Muscle layer of colon (tissue), 2 donors: ENCODE results near the gene KANK4.
"Not testable (repeated sequence)": the region's sequence is repeated elsewhere in the genome, so short reads cannot be mapped to it uniquely, and the experiment has no call there.

Source experiments
- H3K27ac ChIP-seq: one replicate; pipeline ENCODE4 v1.7.0; 2013; ENCODE audit warnings: low read depth, mild to moderate bottlenecking, low read length, moderate library complexity
- H3K27me3 ChIP-seq, 2 donors: one replicate each; pipeline ENCODE4 v1.7.0; 2013; ENCODE audit warnings: low read length in 2 of 2, mild to moderate bottlenecking in 2 of 2; ENCODE audit not compliant: insufficient read depth in 2 of 2, control insufficient read depth in 1 of 2
- H3K36me3 ChIP-seq: one replicate; pipeline ENCODE4 v1.7.0; 2013; ENCODE audit warnings: mild to moderate bottlenecking, low read length; ENCODE audit not compliant: insufficient read depth
- H3K4me1 ChIP-seq: one replicate; pipeline ENCODE4 v1.7.0; 2013; ENCODE audit warnings: mild to moderate bottlenecking, low read length; ENCODE audit not compliant: insufficient read depth
- H3K4me3 ChIP-seq, 2 donors: one replicate each; pipeline ENCODE4 v1.7.0; 2013; ENCODE audit warnings: low read length in 2 of 2, low read depth in 1 of 2, mild to moderate bottlenecking in 1 of 2, moderate library complexity in 1 of 2
- H3K9ac ChIP-seq: one replicate; pipeline ENCODE4 v1.7.0; 2013; ENCODE audit warnings: low read length
- H3K9me3 ChIP-seq: one replicate; pipeline ENCODE4 v1.7.0; 2013; ENCODE audit warnings: mild to moderate bottlenecking, low read length
- donor health status: abdominal sarcoma.
- donor health status: Adenocarcinoma of cecum.

KANK4 gene

GRCh38 chr1:62241371-62242131, 77.7 kb downstream of the KANK4 start:
- Histone ChIP-seq H3K27ac (no peak overlapping the region), H3K4me1 (peaks cover 9% of the 10 kb centered on the region), H3K9me3 (no peaks in the 10 kb centered on the region), H3K9ac (no peak overlapping the region), H3K36me3 (no peaks in the 10 kb centered on the region), H3K4me3 (no peak overlapping the region), H3K27me3 (no peaks in the 10 kb centered on the region)

GRCh38 chr1:62240651-62241370, 78.4 kb downstream of the KANK4 start:
- H3K9me3 ChIP-seq, result no peaks in the 10 kb centered on the region
- H3K27me3 ChIP-seq, result no peaks in the 10 kb centered on the region
- no peak overlapping the region for H3K4me3 ChIP-seq
- no peak overlapping the region for H3K27ac ChIP-seq
- peaks cover 9% of the 10 kb centered on the region for H3K4me1 ChIP-seq
- no peaks in the 10 kb centered on the region for H3K36me3 ChIP-seq
- no peak overlapping the region for H3K9ac ChIP-seq

DNA sequence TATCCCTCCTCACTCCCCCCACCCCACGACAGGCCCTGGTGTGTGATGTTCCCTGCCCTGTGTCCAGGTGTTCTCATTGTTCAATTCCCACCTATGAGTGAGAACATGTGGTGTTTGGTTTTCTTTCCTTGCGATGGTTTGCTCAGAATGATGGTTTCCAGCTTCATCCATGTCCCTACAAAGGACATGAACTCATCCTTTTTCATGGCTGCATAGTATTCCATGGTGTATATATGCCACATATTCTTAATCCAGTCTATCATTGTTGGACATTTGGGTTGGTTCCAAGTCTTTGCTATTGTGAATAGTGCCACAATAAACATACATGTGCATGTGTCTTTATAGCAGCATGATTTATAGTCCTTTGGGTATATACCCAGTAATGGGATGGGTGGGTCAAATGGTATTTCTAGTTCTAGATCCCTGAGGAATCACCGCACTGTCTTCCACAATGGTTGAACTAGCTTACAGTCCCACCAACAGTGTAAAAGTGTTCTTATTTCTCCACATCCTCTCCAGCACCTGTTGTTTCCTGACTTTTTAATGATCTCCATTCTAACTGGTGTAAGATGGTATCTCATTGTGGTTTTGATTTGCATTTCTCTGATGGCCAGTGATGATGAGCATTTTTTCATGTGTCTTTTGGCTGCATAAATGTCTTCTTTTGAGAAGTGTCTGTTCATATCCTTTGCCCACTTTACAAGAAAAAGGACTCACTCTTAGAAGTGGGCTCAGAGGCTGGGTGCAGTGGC, 79.4 kb downstream of the KANK4 start:
- H3K9ac ChIP-seq, H3K36me3 ChIP-seq, H3K4me3 ChIP-seq, H3K27me3 ChIP-seq, H3K9me3 ChIP-seq, H3K4me1 ChIP-seq, H3K27ac ChIP-seq: not testable (repeated sequence)

DNA sequence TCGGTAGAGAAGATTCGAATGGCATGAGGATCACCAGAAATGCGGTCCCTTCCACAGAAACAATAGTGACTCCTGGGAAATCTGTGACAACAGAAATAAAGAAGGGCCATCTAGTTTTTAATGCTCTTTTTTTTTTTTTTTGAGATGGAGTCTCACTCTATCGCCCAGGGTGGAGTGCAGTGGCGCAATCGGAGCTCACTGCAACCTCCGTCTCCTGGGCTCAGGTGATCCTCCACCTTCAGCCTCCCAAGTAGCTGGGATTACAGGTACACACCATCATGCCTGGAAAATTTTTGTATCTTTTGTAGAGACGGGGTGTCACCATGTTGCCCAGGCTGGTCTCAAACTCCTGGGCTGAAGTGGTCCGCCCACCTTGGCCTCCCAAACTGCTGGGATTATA, 80.7 kb downstream of the KANK4 start:
- Histone ChIP-seq H3K9ac (no peak overlapping the region), H3K4me3 (no peak overlapping the region), H3K9me3 (no peaks in the 10 kb centered on the region), H3K27ac (no peak overlapping the region), H3K27me3 (no peaks in the 10 kb centered on the region), H3K4me1 (peaks cover 9% of the 10 kb centered on the region), H3K36me3 (no peaks in the 10 kb centered on the region)

DNA sequence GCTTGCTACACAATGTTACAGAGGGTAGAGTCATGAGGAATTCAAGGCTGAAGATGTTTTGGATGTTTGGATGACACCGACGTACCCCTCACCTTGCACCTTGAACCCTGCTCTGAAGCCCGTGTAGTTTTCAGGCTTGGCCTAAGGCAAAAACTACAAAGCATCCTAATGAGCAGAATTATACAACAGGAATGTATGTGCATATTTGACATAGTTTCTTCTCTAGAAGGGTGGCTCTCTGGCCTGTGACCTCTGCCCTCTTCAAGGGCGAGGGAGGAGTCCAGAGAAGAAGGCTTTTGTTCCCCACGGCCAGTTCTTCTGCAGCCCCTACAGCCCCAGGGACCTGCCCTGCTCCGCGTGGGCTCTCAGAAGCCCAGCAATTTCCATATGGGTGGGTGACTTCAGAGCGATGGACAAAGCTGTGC, 81.3 kb downstream of the KANK4 start:
- H3K9me3 ChIP-seq, result no peaks in the 10 kb centered on the region
- H3K4me3 ChIP-seq, result no peak overlapping the region
- H3K9ac ChIP-seq, result no peak overlapping the region
- H3K36me3 ChIP-seq, result no peaks in the 10 kb centered on the region
- no peaks in the 10 kb centered on the region for H3K27me3 ChIP-seq
- H3K4me1 ChIP-seq, result peaks cover 9% of the 10 kb centered on the region
- no peak overlapping the region for H3K27ac ChIP-seq

GRCh38 chr1:62237361-62237760, 81.9 kb downstream of the KANK4 start:
- Histone ChIP-seq H3K27me3 (no peaks in the 10 kb centered on the region), H3K36me3 (no peaks in the 10 kb centered on the region), H3K4me3 (no peak overlapping the region), H3K27ac (no peak overlapping the region), H3K4me1 (peaks cover 9% of the 10 kb centered on the region), H3K9ac (no peak overlapping the region), H3K9me3 (no peaks in the 10 kb centered on the region)

DNA sequence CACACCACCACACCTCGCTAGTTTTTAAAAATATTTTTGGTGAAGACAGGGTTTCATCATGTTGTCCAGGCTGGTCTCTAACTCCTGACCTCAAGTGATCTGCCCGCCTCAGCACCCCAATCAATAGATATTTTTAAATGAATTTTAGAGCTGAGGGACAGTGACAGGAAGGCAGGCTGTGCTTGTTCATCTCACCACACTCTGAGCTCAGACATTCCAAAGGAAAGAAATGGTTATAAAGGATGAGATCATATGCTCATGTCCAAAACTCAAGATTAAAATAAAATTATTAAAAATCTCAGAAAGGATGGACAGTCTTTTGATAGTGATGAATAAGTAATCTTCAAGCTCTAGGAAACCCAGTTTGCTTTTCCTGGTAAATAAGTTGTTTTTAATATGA, 83.7 kb downstream of the KANK4 start:
- no peaks in the 10 kb centered on the region for H3K36me3 ChIP-seq
- no peaks in the 10 kb centered on the region for H3K27me3 ChIP-seq
- no peak overlapping the region for H3K27ac ChIP-seq
- no peak overlapping the region for H3K9ac ChIP-seq
- H3K9me3 ChIP-seq, result no peaks in the 10 kb centered on the region
- no peak overlapping the region for H3K4me3 ChIP-seq
- no peaks in the 10 kb centered on the region for H3K4me1 ChIP-seq

GRCh38 chr1:62234688-62235087, 84.5 kb downstream of the KANK4 start:
- Histone ChIP-seq H3K27ac (no peak overlapping the region), H3K4me3 (no peak overlapping the region), H3K9me3 (no peaks in the 10 kb centered on the region), H3K27me3 (no peaks in the 10 kb centered on the region), H3K36me3 (no peaks in the 10 kb centered on the region), H3K9ac (no peak overlapping the region), H3K4me1 (no peaks in the 10 kb centered on the region)

GRCh38 chr1:62233926-62234450, 85.2 kb downstream of the KANK4 start:
- Histone ChIP-seq H3K4me3 (no peak overlapping the region), H3K9me3 (no peaks in the 10 kb centered on the region), H3K36me3 (no peaks in the 10 kb centered on the region), H3K27me3 (no peaks in the 10 kb centered on the region), H3K4me1 (no peaks in the 10 kb centered on the region), H3K27ac (no peak overlapping the region), H3K9ac (no peak overlapping the region)

GRCh38 chr1:62232871-62233278, 86.4 kb downstream of the KANK4 start:
- Histone ChIP-seq H3K9me3 (no peaks in the 10 kb centered on the region), H3K27me3 (no peaks in the 10 kb centered on the region), H3K27ac (no peak overlapping the region), H3K4me1 (no peaks in the 10 kb centered on the region), H3K4me3 (no peak overlapping the region), H3K36me3 (no peaks in the 10 kb centered on the region), H3K9ac (no peak overlapping the region)

DNA sequence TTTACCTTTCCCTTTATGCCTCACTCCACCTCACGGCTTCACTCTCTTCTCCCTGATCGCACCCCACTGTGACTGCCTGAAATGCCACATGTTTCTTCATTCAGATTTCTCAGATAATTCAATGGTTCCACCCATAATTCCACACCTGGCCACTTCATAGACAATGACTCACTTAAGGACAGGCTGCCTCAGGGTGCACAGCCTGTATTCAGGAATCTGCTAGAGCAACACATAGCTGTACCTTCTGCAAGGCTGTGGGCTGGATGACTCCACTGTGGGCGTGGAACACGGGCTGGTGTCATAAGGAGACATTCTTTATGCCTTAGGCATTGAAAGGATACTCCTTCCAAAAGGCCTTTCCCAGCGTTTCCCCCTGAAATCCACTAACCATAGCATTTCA, 88.5 kb downstream of the KANK4 start:
- Histone ChIP-seq H3K9ac (no peak overlapping the region), H3K9me3 (no peaks in the 10 kb centered on the region), H3K27me3 (no peaks in the 10 kb centered on the region), H3K27ac (no peak overlapping the region), H3K36me3 (no peaks in the 10 kb centered on the region), H3K4me3 (no peak overlapping the region), H3K4me1 (no peaks in the 10 kb centered on the region)
